Activated CD4-positive, alpha-beta T cell treated with anti-CD3 and anti-CD28 coated beads, Interleukin-2, Interleukin-6, amounts not matched to agents 100 ng/mL and 50 ng/mL, durations not matched to agents 16 hours and 8 hours (primary cell): ENCODE results near the gene SLC24A3.

Source experiments
- DNase-seq: peaks from one replicate; pipeline ENCODE4 v3.0.0-alpha.2; 2020

SLC24A3 gene

GRCh38 chr20:19478320-19478895 is 266.0 kb downstream of the SLC24A3 start:
- DNase-seq = no peak

DNA sequence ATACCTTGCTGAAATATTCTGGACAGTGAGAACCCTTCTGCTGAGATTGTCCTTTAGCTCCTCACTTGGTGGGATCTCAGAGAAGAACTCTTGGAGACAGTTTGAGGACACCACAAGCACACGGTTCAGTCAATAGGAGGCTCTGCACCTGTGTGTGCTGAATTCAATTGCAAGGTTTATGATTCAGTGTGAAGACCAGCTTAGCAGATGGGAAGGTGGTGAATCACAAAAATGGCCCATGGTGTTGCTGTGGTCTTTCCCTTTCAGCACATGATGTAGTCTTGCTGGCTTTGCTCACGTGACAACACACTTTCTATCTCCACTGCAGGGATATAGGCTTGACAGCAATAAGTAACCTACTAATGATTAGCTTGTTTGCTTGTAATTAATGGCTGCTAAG is 270.3 kb downstream of the SLC24A3 start:
- no peak for DNase-seq

GRCh38 chr20:19483309-19483708 is 270.9 kb downstream of the SLC24A3 start:
- DNase-seq = no peak

DNA sequence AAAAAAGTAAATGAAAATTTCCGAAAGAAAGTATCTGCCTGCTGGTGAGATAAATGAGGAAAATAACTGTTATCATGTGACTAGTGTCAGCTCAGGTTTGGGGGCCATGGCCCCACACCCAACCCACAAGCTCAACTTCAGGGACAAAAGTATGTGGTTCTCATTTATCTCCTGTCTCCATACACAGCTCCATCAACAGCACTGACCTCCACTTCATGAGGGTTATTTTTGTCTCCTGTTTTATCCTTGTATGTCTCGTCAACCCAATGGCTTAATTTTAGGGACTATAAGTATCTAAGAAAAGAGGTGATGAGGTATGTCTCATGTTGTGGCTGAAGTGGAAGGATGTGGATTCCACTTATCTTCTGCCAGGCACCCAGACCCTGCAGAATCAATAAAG is 274.0 kb downstream of the SLC24A3 start:
- no peak for DNase-seq

DNA sequence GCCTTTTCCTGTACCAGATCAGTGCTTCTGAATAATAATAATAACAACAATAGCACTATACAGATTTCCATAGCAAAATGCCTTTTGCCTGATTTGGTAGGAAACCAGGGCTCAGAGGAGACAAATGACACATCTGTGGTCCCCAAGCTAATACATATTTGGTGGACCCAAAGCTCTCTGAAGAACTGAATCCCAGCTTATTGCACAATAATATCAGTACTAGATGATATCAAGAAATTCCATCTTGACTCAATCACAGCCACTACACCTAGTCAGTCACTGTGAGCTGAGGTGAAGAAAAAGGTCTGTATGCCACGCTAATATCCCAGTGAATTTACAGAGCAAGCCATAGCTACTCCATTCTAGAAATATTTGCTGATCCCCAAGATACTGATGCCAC is 275.0 kb downstream of the SLC24A3 start:
- no peak for DNase-seq

DNA sequence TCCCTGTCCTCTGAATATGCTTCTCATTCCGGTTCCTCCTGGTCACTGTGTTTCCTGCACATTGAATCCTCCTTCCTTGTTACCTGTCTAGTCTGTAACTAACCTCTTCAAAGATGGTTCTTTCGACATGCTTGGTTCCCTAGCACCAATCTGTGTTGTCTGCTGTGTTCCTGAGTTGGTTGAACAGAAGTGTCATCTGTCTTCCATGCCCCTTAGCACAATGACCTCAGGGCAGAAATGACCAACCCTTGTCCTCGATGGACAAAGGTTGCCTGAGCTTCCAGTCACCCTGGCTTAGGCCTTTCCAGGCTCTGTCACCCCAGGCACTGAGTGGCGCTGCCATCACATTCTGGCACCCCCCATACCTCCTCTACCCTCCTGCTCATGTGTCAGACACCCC is 278.8 kb downstream of the SLC24A3 start:
- DNase-seq = no peak

GRCh38 chr20:19492116-19492515 is 279.7 kb downstream of the SLC24A3 start:
- DNase-seq = no peak

- DNase-seq = no peak
Measured at GRCh38 chr20:19492687-19493336, 280.4 kb downstream of the SLC24A3 start.

DNA sequence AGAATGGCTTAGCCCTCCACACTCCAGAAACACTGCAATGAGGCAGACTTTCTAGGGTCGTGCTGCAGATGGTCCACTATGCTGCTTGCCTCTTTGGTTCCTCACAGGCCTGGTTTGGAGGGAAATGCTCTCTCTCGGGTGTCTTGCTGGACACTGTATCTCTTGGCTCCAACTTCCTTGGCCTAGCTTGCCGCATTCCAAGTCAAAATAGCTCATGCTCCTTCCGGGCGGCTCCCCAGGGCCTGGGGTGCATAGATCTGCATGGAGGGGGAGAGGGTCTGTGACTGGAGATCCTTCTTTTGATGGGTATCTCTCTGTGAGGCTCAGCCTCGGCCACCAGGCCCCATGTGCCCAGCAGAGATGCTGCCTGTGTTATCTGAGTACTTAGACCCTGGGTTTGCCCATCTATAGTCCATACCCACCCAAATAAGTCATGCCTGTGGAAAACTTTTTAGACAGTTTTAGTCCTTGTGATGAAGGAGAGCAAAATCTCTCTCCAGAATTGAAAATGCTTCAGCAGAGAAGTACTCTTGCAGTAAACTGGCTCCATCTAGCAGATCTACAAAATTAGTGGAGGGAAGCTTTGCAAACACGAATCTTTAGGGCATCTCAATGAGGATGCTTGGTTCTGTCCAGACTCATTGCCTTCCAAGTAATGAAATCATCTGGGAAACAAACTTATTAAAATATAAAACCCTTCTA is 281.5 kb downstream of the SLC24A3 start:
- no peak for DNase-seq

- DNase-seq = no peak
Measured at GRCh38 chr20:19495905-19496703, 283.7 kb downstream of the SLC24A3 start.

DNA sequence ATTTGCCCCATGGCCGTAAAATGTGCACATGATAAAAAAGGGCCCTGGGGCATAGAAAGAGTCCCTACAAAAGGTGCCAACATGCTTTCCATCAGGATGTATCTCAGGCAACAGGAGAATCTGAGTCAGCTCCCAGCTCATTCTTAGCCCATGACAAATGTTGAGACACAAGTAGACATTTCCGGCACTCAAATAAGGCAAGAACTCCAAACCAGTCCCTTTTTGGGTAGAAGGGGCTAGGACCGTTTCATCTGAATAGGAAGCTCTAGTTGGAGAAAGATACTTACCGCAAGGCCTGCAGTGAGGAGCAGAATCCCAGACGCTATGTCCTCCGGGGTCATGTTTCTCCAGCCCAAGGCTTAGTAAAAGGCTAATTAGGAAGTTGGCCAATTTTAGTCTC is 284.6 kb downstream of the SLC24A3 start:
- DNase-seq = no peak

DNA sequence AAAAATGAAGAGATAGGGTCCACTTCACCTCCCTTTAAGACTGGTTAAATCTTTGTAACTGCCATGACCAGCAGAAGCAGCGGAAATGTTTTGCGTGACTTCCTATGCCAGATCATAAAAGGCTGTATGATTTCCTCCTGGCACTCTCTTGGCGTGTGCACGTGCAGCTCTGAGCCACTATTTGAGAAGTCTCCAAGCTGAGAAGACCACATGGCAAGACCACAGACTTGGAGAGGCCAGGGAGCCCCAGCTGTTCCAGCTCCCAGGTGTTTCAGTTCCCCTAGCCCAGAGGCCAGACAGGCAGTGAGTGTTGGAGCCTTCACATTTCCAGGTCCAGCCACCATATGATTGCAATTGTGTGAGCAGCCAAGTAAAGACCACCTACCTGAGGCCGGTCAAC is 286.3 kb downstream of the SLC24A3 start:
- DNase-seq = no peak

DNA sequence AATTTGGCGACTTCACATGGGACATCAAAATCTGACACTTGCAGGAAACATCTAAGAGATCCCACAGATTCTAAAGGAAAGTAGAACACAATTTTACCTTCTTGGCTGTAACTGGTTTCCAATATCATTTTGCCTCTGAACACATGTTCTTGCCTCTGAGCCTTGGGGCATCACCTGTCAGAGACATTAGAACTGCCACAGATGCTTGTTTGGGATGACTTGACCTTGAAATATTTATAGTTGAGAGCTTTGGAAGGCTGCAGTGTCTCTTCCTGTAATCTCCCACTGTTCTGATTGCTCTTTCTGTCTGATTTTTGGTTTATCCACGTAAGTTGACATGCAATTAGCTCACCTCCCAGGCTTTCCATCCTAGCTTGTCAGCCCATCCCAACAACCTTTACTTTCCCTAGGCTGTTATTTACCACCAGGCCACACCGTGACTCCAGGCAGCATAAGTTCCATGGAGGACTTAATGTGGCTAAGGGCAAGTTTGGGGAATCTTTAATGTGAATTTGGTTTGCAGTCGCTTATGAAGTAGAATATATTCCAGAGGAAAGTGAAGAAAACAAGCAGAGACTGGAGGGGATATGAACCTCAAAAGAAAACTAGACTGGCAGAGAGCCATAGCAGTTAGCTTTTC is 289.2 kb downstream of the SLC24A3 start:
- no peak for DNase-seq

- no peak for DNase-seq
Measured at GRCh38 chr20:19502169-19502568, 289.7 kb downstream of the SLC24A3 start.

GRCh38 chr20:19504251-19504650 is 291.8 kb downstream of the SLC24A3 start:
- no peak for DNase-seq

DNA sequence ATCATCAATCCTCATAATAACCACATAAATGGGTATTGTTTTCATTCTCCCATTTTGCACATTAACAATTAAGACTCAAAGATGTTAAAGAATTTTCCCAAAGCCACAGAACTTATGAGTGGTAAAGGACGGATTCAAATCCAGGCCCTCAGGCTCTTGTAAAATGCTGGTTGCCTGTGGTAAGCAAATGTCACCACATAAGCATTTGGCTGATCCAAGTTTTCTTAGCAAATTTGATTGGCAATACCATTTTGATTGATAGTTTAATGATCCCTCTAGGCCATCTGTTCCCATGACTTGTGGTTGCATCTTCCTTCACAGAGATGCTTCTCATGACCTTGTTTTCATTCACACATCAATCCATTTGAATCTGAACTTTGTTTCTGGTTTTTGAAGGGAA is 293.6 kb downstream of the SLC24A3 start:
- no peak for DNase-seq

- no peak for DNase-seq
Measured at GRCh38 chr20:19508449-19508848, 296.0 kb downstream of the SLC24A3 start.

DNA sequence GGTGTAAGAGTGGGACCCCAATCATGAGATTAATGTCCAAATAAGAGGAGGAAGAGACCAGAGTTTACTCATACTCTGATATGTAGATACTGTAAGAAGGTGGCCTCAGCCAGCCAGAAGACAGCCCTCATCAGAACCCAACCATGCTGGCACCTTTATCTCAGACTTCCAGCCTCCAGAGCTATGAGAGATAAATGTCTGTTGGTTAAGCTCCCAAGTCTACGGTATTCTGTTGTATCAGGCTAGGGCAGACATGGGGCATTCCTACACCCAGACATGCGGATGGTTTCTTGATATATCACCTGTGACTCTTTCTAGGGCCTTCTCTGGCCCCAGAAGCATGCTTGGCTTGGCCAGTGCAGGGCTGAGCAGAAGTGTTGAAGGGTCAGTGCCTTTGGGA is 298.2 kb downstream of the SLC24A3 start:
- DNase-seq = no peak

GRCh38 chr20:19511931-19512330 is 299.5 kb downstream of the SLC24A3 start:
- no peak for DNase-seq

DNA sequence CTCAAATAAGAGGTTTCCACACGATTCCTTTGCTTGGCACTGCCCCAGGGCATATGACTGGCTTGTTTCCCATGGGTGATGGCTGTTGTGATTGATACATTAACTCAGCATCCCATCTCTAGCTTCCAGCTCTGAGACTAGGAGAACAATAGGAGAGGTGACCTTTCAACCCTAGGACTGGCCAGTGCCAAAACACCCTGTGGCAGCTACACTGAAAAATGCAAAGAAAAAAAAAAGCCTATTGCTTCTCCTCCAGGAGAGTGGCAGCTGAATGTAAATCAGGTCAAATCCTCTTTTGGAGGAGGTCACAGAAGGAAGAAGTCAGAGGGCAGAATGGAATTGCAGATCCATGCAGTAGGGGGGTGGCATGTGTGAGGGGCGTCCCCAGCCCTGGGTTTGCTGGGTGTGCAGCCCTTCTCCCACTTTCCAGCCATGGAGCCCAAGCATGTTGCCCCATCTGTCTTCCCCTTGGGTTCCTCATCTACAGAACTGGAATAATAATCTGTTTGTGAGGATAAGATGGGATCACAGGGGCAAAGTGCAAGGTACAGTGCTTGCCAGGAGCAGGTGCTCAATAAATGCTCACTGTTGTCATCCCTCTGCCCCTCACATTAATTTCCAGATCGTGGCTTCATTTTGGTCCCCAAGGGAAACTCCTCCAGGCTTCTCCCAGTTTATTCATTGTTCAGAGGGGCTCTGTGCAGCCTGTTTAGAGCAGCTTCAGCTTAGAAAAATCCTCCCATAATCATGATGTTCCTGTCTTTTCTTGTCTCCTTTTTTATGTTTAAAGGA is 300.6 kb downstream of the SLC24A3 start:
- DNase-seq = no peak

GRCh38 chr20:19515074-19515473 is 302.6 kb downstream of the SLC24A3 start:
- DNase-seq = no peak

- DNase-seq = no peak
Measured at GRCh38 chr20:19519466-19519865, 307.0 kb downstream of the SLC24A3 start.
